Omental fat pad (tissue), 4 donors: Measurements from ENCODE around the gene RAD51. TPM values are rescaled to one million over a fixed set of nuclear protein-coding genes. Genes with fewer than 3 reads are reported as not detected.

Experiments used
- ATAC-seq: fragments of 150-250 bp; one replicate; pipeline ENCODE4 v1.9.1; 2016; ENCODE audit warnings: mild to moderate bottlenecking, moderate library complexity; ENCODE audit not compliant: low FRiP score
- DNase-seq: peaks from one replicate; pipeline ENCODE4 v3.0.0-alpha.2; 2019; ENCODE audit warnings: low spot score
- total RNA-seq, 4 donors: library from RNA; depleted of rRNA; stranded (reverse); fragments of >200 nt; gene quantifications; one replicate each; pipeline ENCODE4 v1.1.0, GENCODE V29; 2016
- TF ChIP-seq, protein P1 (sequence below), 3 donors: fragments of 450-650 bp; IDR thresholded peaks; one replicate each; pipeline ENCODE4 v1.5.1; 2016 to 2017; ENCODE audit warnings: antibody characterized with exemption in 3 of 3, mild to moderate bottlenecking in 3 of 3, moderate library complexity in 2 of 3

Gene RAD51
- total RNA-seq, 4 donors from 2014 or later = 0.84 TPM; not detected in 2

DNA sequence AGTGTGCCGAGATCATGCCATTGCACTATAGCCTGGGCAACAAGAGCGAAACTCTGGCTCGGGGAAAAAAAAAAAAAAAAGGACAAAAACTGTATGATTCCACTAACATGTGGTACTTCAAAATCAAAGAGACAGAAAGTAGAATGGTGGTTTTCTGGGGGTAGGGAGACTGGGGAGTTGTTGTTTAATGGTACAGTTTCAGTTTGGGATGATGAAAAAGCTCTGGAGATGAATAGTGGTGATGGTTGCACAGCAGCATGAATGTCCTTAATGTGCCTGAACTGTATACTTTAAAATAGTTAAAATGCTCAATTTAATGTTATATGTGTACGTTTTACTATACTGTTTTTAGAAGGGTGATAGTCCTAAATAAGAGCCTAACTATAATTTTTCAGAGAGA is 27.4 kb downstream of the RAD51 start:
- TF ChIP-seq, protein P1, sequence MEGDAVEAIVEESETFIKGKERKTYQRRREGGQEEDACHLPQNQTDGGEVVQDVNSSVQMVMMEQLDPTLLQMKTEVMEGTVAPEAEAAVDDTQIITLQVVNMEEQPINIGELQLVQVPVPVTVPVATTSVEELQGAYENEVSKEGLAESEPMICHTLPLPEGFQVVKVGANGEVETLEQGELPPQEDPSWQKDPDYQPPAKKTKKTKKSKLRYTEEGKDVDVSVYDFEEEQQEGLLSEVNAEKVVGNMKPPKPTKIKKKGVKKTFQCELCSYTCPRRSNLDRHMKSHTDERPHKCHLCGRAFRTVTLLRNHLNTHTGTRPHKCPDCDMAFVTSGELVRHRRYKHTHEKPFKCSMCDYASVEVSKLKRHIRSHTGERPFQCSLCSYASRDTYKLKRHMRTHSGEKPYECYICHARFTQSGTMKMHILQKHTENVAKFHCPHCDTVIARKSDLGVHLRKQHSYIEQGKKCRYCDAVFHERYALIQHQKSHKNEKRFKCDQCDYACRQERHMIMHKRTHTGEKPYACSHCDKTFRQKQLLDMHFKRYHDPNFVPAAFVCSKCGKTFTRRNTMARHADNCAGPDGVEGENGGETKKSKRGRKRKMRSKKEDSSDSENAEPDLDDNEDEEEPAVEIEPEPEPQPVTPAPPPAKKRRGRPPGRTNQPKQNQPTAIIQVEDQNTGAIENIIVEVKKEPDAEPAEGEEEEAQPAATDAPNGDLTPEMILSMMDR (IDR thresholded peaks at IDR 0.05) = no peak
- no peak for ATAC-seq

DNA sequence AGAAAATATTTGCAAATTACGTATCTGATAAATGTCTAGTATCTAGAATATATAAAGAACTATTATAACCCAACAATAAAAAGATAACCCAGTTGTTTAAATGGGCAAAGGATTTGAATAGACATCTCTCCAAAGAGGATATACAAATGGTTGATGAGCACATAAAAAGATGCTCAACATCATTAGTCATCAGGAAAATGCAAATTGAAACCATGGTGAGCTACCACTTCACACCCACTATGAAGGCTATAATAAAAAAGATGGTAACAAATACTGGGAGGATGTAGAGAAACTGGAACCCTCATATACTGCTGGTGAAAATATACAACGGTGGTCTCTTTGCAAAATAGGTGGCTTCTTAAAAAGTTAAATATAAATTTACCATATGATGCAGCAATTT is 28.0 kb downstream of the RAD51 start:
- DNase-seq (no peak), ATAC-seq (no peak)
- TF ChIP-seq, protein P1 (IDR thresholded peaks at IDR 0.05) = no peak

More for the DNA sequence above, 27.4 kb downstream of the RAD51 start:
- no peak for DNase-seq

DNA sequence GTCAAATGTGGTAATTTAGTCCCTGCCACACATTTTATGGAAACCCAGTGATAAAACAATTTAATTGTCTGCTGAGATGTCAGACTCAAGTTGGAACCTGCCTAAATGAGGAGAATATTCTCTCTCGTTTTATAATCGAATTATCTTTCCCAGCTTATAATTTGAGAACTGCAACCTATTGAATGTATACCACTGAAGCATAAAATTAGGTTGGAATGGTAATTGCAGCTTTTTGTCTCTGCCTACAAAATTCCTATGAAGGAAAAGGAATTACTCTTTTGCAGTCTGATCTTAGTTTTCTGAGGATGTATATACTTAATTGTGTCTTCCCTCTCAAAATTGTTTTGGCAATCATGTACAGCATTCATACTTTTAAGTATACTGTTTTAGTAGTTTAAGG is 28.9 kb downstream of the RAD51 start:
- ATAC-seq (no peak), DNase-seq (no peak)
- TF ChIP-seq, protein P1 (IDR thresholded peaks at IDR 0.05) = no peak

DNA sequence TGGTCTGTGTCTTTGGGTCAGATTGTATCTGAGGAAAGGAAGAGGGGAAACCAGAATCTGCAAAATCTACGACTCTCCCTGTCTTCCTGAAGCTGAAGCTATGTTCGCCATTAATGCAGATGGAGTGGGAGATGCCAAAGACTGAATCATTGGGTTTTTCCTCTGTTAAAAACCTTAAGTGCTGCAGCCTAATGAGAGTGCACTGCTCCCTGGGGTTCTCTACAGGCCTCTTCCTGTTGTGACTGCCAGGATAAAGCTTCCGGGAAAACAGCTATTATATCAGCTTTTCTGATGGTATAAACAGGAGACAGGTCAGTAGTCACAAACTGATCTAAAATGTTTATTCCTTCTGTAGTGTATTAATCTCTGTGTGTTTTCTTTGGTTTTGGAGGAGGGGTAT is 36.1 kb downstream of the RAD51 start:
- TF ChIP-seq, protein P1 (IDR thresholded peaks at IDR 0.05) = no peak
- no peak for ATAC-seq
- DNase-seq = no peak

DNA sequence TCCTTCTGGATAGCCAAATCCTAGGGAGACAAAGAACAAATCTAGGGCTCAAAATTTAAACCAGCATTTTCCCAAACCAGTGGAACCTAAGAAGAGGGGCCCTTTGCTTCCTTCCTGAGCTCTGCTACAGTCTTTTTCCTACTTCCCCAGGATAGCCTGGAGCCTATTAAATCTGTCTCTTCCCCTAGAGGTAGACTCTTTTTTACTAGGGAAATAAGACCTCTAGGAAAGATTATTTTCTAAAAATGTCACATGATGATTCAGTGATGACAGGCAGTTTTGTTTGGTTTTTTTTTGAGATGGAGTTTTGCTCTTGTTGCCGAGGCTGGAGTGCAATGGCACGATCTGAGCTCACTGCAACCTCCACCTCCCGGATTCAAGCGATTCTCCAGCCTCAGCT is 41.6 kb downstream of the RAD51 start:
- ATAC-seq = no peak
- TF ChIP-seq, protein P1 (IDR thresholded peaks at IDR 0.05) = no peak
- DNase-seq = no peak

DNA sequence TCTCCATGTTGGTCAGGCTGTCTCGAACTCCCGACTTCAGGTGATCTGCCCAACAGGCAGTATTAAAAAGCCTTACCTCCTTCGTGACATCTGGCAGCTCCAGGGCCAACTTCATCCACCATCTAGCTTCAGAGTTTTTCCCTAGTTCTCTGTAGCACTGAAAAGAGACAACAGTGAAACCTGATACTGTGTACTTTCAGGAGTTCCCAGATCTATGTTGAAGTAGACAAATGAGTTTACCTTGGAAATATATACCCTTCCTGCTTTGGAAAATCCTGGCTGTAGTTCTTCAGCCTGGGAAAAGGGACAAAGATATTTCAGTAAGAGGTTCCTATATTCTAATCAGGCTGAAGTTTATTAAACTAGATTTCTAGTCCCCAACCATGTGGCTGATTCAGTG is 42.1 kb downstream of the RAD51 start:
- ATAC-seq (no peak), DNase-seq (no peak)
- TF ChIP-seq, protein P1 (IDR thresholded peaks at IDR 0.05) = no peak

DNA sequence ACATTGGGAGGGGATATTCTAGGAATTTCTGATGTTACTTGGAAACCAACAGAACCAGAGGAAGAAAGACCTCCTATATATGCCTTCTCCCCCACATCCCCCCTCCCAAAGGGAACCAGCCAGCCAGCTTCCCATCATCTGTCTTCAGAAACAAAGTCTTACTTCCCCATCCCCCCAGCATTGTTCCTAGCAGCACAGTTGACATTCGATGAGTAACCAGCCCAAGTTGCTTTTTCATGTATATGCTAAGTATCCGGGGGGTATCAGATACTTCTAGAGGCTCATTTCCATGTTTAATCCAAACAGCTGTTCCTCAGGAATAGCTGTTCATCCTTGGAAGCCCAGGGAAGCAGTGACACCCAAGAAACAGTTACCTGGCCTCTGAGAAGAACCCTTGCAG is 44.1 kb downstream of the RAD51 start:
- ATAC-seq (no peak), DNase-seq (no peak)
- TF ChIP-seq, protein P1 (IDR thresholded peaks at IDR 0.05) = no peak
